DMS153 treated with DMSO at 0.1 percent for 48 hours (cell line): ENCODE measurements around the gene PARD3.

Experiments
- DNase-seq: peaks from one replicate; lab custom pipeline; 2025; ENCODE audit not compliant: unreplicated experiment; lab: John Stamatoyannopoulos, UW

The PARD3 gene

DNA sequence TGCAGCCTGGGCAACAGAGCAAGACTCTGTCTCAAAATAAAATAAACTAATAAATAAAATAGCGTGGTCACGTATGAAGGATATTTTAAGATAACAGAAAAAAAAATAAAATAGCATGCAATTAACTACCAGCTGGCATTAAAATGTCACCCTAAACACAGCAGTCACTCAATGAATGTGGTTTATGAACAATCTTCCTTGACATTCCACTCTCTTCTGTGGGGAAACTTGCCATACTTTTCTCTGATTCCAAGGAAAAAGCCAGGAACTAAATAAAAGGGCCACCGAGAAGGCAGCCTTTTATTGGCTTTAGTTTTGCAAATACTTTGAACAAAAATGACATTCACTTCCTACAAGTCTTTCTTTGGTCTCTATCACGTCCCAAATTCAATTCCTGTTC is 266.6 kb downstream of the PARD3 start:
- DNase-seq, result no peak

DNA sequence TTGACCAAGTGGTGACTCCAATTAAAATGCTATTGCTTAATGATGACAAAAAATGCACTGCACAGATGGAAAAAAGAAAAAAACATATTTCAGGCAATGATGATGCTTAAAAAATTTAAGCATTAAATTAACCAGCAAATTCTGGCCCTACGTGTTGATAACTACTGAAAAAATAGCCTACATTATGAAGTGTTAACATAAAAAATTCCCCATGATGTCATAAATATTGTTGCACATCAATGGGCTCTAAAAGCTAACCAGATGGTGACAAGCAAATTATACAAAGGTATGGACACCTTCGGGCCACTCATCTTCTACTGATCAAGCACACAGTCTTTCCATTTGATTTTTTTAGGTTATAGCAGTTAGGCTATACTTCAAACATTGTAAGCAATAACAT is 267.4 kb downstream of the PARD3 start:
- DNase-seq, result no peak

DNA sequence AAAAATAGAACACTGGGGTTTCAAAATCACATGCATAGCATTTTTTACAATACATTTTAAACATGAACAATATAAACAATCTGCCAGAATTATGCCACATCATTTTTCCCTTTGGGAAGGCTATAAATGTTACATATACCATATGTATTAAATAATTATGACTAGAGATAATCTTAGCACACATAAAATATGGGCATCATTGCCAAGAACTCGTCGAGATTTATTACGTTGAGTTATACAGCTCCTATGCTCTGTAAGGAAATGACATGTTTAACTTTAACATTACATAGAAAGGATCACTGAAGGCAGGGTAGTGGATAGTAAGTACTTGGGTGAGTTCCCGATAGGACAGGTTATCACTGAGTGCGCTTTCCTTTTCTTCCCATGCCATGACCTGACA is 267.8 kb downstream of the PARD3 start:
- no peak for DNase-seq

DNA sequence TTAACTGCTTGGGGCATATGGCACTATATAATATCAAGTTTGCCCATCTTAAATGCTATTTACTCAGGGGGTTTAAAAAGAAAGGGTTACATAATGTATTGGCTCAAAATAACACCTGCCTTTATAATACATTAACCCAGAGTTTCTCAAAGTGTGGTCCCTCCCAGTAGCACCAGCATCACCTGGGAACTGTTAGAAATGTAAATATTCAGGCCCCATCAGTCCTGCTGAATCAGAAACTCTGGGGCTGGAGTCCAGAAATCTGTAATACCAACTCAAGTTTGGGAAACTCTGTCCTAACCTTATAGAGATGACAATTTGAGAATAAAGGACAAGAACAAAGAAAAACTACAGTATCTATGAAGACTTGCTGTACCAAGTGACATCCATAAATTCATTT is 270.7 kb downstream of the PARD3 start:
- DNase-seq, result no peak

DNA sequence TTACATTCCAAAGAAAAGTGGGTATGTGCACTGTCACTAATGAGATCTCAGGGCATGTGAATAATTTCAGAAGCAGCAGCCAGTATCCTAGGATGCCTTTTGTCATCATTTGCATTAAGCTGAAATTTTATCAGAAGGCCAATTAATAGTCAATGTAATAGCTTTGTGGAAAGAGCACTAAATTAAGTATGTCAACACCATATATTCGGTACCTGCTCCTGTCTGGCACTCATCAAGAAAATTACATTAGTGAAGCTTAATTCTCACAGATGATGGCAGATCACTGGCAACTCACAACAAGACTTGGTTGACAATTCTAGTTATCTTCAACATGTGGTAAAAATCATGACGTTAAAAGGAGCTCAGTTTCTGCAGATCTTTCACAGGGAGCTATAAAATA is 271.4 kb downstream of the PARD3 start:
- DNase-seq, result no peak

DNA sequence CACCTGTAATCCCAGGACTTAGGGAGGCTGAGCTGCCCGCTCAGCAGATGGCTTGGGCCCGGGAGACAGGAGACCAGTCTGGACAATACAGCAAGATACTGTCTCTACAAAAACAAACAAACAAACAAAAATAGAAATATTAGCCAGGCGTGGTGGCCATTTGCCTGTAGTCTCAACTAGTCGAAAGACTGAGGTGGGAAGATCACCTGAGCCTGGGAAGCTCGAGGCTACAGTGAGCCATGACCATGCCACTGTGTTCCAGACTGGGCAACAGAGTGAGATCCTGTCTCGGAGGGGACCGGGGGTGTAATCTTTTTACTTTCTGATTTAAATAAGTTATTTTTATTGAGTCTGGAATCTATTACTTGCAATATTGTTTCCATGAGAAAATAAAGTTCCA is 274.6 kb downstream of the PARD3 start:
- DNase-seq, result no peak

DNA sequence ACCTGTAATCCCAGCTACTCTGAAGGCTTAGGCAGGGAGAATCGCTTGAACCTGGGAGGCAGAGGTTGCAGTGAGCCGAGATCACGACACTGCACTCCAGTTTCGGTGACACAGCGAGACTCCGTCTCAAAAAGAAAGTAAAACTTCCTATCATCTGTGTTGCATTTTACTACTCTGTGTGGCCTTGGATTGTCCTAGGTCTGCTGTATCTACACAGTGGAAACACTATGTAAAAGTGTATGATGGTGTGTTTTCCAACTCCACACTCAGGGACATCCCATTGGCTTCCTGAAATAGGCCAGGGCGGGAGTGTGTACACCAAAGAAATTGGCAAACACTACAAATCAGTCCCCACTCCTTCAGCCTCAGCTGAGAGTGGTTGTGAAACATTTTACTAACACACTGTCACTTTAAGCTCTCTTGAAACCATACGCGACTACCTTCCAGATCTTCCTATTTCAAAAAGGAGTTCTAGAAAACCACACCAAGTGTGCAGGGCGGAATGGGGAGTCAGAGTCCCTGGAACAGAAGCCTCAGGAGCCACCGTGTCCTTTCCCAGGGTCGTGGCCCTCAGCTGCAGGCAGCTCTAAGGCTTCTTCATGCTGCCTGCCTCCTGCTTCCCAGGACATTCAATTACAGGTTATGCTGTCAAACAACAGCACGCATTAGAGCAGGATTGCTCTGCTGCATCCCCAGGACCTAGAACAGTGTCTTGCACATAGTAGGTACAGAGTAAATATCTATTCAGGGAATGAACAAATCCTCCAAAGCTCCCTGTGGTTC is 275.4 kb downstream of the PARD3 start:
- no peak for DNase-seq

DNA sequence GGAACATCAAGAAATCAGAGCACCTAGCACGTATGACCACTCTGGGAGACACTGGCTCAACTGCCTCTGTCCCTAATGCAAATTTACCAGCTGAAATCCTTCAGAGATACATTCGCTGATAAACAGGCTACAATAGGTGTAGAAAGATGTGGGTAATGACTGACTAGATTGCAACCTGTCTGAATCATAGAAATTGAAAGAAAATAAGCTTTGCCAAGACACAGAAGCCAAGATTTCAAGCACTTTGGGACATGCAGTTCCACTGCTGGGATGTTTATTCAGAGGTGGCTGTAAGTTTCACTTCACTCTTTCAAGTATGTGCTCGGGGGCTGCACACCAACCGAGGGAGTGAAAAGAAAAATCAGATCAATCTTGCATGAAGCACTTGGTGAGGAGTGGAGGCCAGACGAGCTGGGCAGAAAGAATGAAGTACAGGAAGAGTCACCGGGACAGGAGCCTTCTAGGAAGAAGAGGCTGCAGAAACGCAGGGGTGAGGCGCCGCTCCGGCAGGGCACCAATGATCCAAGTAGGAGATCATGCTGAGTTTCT is 276.7 kb downstream of the PARD3 start:
- no peak for DNase-seq

DNA sequence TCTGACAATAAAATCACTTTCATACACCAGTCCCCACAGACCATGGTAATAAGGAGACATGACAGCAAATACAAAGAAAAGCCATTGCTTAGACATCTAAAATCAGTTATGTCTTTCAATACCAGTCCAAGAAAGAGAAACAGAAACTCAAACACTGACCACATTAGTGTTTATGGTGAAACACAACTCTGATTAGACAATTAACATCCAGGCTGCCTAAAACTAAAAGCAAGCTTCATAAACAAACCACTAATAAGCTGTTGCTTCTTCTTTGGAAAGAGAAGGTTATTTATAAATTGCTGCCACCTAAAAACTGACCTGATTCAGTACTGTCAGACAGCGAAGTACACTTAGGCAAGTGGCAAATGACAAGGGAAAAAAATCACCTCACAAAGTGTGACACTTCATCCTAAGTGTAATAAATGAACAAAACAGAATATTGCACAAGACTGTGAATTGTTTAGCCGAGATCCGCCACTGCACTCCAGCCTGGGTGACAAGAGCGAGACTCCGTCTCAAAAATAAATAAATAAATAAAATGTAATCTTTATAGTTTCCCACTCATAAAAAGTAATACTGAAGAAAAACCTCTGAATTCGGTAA is 277.4 kb downstream of the PARD3 start:
- no peak for DNase-seq

DNA sequence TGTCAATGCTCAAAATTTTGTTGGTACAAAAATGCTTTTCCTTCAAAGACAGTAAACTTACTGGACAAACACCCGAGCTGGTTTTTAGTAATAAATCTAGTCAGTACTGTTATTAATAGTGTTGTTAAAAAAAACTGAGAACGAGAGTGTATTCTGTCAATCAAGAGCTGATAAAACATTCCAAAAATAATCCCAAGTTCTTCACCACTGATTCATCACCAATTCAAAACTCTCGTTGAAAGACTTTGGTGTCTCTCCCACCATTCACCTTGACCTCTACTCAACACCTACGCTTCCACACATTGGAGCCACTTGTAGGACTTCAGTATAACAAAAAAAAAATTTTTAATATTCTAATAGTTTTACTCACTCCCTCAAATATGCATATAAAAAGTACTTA is 279.2 kb downstream of the PARD3 start:
- DNase-seq, result no peak

DNA sequence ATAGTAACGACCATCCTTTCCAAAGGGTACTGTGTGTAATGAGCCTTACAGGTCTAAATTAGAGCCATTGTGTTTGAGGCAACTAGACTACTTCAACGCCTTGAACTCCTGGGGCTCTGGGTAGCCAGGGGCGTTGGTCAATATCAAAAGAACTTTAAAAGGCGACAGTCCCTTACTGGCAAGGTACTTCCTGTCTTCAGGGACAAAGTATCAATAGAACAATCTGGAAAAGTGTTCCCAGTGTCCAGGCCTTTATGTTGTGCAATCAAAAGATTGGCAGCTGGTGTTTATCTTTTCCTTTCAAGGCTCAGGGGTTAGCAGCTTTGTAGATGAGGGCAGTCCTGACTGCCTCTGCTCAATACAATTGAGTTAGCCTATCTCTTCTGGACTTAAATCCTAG is 284.3 kb downstream of the PARD3 start:
- no peak for DNase-seq

DNA sequence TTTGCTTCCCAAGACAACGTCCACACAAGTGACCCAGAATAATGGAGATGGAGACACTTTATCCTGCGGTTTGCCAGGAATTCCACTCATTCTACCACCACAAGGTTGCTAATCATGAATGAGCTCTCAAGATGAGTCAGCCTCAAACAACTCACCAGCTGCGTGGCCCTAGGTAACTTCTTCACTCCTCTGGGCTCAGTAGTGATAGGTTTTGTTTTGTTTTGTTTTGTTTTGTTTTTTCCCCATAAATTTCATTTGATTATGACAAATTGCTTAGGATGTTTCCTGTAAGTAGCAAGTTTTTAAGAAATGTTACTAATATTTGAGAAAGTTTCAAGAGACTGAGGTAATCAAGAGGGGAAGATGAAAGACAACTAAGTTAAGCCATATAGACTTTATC is 286.8 kb downstream of the PARD3 start:
- DNase-seq, result no peak

DNA sequence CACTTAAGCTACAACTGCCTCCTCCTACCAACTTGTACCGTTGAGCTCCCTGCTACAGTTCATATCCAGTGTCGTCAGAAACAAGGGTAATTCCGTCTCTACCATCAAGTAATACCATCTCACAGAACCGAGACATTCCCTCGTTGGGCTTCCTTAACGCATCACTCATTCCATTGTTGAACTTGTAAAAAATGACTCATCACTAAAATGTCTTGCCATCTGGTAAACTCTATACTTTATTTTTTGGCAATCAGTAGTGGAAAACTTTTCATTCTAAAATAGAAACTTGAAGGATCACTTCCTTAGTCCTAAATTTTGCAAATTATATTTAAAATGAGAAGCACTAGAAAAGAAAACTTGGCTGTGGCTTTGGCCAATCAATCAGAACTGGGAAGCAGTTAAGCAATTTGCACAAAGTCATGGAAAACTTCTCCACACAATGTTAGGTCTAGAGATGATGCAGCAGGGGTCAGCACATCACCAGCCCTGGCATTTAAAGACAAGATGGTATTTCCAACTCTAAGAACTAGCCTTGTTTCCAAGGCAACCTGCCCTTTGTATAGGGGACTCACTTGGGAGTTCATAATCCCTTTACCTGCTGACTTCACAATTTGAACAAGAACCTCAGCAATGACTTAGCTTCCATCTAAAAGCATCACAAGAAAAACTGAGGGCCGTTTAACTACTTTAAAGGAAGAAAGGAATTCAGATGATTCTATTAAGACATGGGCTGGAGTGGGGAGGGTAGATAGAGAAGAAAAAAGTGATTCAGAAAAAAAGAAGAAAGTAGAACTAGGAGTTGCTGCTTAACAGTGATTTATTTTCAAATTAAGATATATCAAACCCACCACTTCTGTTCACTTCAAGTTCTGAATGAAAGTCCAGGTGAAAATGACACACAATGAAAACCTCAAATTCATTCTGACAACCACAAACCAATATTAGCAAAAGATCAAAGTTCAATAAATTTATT is 288.1 kb downstream of the PARD3 start:
- no peak for DNase-seq

DNA sequence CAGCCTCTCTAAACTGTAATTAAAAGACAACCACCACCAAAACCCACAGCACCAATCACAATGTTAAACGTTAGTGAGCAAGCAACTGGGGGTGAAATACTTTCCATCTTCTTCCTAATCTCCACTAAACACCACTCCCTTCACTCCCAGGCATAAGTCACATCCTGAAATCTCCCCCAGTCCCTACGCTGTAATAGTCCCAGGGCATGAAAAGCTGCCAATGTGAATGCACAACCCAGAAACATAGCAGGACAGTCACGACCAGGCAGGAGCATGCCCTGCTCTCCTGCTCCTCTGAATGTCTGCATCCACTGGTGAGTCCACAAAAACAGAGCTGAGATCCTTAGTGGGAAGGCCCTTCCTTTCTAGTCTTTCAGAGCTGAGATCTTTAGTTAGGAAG is 288.9 kb downstream of the PARD3 start:
- DNase-seq, result no peak

DNA sequence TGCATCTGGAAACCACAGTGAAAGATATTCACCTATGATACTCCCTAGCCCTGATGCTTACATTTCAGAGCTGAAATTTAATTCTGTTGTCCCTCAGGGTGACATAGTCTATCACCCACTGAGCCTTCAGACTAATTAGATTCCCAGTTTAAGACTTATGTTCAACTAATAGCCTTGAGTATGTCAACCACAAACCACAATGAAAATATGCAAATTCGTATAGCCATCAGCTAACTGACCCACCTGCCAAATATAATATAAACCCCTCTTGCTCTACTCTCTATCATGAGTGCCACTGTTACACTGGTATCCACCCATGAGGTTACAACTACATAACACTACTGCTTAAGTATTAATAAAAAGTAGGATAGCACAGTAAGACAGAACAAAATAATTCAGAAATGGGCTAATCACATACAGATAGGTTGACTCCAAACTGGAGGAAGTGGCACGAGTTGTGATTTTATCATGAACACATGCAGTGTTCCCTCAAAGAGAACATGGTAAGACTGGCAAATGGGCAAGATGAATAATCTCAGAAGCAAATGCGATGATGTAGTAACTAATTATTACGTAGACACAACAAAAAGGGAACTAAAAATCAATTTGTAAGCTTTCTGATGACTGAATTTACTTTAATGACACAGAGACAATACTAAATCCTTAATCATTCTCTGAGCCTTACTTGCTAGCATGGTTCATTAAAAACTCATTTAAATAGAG is 290.6 kb downstream of the PARD3 start:
- no peak for DNase-seq

DNA sequence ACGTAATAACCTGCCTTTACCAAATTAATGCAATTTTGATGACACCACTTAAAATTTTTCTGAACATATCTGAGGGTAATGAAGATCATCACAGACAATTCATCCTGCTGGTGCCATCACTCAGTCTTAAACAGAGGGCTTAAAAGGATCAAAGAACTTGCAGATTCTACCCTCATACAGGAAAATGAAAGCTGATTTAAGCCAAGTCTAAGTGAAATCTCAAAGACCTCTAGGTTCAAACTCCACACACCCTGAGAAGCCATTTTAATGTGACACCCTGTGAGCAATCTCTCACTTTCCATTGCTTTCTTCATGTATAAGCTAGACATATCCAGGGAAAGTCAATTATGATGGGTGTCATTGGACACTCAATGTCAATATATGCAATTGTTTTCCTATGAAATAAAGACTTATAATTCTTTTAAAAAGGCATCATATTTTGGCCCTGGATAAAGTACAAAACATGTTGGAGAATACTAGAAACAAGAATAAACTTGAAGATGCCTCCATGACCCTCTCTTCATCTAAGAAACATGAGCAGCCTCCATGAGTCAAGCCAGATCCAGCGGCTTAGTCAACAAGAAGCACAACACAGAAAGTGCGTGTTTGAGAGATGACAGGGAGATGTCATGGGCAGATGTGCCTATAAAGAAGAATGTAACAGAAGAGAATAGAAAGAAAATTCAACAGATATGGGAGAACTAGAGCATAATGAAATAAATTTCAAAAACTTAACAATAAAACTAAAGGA is 291.9 kb downstream of the PARD3 start:
- no peak for DNase-seq

DNA sequence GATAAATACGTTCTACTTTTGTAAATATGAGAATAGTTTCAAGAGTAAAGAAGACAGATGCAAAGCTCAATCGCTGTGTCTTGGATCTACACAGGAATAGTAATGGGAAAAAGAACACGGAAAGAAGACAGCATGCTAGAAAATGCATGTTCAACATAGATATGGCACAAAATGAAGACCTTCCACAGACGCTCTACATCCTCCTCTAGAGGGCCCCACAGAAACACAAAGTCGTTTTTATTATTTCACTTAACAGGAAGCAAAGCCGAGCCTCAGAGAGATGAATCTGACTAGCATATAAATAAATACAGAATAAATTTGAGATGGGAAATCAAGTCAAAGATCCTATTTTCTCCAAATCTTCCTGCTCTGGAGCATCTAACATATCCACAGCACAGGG is 292.6 kb downstream of the PARD3 start:
- peak; percentile 21 for DNase-seq

DNA sequence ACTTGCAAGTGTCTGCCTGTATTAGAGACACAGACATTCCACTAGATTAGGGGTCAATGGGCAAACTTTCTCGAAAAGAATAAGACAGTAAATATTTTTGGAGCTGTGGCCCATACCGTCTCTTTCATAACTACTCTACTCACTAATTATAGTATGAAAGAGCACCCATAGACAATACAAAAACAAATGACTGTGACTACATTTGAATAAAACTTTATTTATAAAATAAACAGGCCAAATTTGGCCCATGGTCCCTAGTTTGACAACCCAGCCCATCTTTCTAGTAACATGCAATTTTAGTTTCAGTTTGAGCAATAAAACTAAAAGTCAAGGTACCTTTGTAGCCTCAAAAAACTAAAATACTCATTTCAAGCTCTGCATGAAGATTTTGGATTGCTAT is 294.6 kb downstream of the PARD3 start:
- no peak for DNase-seq

DNA sequence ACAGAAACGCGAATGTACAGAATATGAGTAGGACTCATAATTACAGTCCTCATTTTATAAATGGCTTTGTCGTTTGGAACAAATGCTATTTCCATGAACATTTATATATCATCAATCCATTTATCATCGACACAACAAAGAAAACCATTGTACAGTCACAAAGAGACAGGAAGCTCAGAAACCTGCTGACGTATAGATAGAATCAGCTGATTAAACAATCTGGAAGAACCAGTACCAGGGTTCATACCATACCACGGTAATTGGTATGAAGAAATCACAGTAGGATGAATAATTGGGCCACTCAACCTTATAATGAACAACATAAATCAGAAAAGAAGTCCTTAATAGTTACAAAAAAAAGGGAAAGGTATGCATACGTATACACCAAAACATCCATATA is 295.0 kb downstream of the PARD3 start:
- no peak for DNase-seq

DNA sequence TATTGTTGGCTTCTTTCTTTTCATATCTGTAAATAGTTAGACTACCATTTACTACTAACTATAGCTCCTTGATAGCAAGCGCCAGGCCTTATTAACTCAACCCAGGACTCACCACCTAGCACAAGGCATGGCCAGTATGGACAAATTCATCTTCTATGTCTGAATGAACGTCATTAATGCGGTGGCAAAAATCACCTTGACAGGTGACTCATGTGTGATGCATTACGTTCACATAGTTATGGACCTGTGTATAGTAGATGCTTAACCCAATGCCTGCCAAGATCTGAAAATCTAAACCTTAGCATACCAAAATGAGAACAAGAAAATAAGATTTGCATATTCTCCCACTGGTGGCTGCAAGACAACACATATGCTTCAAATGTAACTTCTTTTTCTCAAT is 300.8 kb downstream of the PARD3 start:
- DNase-seq, result no peak
